T follicular helper cell (primary cell): ENCODE data around the gene CAMTA1.
"Not testable (repeated sequence)": the region's sequence is repeated elsewhere in the genome, so short reads cannot be mapped to it uniquely, and the experiment has no call there.

ENCODE experiments used
- DNase-seq: peaks from one replicate; pipeline ENCODE4 v3.0.0-alpha.2; 2020; ENCODE audit warnings: low read depth

Gene CAMTA1

DNA sequence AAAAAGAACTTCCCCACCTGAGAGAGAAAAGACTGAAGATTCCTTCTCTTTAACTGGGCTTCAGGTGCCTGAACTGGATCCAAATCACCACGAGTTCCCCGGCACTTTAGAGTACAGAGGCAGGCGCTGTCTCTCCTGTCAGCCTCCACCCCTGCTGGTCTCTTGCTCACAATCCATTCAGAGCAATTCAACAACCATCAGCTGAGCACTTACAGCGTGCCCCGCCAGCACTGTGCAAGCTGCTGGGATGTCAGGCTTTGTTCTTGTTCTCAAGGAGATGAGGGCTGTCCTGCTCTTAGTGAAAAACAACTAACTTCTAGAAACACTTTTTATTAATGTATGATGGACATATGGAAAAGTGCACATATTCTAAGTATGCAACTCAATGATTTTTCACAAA lies 917.1 kb downstream of the CAMTA1 start:
- no peak for DNase-seq

DNA sequence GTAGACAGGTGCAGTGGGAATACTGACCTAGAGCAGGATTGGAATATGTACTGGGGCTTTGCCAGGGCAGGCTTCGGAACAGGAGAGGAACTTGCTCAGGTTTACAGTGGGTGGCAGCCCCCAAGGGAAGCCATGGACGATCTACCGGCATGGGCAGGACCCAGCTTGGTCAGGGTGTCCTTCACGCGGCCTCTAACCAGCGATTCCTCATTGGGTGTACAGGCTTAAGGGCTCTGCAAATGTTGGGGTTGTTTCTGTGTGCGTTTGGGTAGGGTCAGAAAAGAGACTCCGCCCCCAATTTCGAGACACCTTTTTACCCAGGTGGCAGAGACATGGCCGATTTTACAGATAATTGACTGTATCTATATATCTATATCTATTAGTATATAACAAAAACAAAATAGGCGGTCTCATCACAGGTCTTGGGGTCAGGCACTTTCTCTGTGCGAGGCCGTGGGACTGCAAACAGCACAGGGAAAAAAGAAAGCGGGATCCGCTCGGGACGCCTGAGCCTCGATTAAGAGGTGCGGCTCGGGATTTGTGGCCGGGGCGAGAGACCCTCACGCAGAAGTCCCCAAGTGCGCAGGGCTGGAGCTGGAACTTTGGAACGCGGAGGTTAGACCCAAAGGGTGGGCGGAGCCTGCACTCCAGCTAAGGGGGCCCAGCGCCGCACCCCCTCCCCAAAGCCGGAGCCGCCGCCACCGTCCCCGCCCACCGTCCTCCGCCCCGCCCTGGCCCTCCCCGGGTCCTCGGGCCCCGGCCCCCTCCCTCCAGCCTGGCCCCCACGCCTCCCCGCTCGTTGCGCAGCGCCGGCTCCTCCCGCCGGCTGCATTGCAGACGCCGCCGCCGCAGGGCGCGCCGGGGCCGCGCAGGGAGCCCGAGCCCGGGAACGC lies 918.3 kb downstream of the CAMTA1 start:
- DNase-seq = peak; percentile 6

DNA sequence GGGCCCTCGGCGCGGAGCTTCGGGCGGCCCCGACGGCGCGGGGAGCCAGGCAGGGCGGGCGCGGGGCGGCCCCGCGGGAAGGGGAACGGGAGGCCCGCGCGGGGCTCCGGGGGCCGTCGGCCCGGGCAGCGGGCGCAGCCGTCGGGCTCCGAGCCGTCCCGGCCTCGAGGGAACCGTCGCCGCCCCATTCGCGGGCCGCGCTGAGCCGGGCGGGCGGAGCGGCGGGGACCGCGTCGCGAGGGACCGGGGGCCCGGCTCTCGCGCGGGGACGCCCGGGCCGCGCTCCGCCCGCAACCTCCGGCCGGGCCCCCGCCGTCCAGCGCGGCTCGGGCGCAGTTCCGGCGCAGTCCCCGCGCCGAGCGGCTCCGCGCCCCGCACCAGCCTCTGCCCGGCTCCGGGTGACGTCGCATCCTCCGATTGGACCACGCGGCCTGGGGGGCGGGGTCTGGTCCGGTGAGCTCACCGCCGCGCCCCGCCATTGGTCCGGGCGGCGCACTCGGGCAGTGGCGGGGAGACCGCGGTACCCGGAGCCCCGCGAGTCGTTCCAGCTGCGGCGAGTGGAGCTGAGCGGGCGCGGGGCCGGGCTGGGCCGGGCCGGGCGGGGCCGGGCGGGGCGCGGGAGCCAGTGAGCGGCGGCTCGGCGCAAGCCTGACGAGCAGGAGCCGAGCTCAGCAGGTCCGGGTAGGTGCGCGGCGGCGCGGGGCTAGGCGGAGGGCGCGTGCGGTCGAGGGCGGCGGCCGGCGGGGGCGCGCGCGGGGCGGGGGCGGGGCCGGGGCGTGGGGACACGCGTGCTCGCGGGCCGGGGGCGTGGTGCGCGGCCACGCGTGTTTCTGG lies 919.2 kb downstream of the CAMTA1 start:
- peak; percentile 87 for DNase-seq

DNA sequence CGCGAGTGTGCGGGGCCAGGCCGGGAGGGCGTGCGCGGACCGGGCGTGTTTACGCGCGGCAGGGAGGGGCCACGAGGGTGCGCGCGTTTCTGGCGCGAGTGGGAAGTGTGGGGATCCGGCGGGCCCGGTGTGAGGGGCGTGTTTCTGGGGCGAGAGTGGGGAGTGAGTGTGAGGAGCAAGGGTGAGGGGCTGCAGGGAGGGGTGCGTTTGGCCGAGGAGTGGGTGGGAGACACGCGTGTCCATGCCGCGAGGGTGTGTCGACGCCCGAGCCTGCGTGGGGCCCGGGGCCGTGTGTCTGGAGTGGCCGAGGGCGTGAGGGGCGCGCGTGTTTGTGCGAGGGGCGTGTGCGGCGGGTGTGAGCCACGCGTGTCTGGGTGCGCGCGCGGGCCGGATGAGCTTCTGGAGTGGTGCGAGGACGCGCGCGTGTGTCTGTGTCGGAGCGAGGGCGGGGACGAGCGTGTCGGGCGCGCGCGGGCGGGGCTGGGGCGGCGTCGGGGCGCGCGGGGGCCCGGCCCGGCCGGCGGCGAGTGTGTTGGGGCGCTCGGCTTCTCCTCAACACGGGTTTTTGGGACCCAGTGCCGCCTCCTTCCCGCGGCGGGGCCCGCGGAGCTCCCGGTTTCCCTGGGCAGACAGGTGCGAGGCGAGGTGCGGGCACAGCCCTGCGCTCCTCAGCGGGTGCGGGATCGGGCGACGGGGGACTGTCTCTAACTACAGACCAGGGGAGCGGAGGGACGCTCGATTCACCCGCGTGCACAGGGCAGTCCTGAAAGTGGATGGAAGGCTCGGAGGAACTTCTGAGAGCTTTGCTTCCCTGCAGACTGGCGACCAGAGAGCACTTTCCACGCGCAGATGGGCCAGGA lies 920.0 kb downstream of the CAMTA1 start:
- DNase-seq = peak; percentile 16

DNA sequence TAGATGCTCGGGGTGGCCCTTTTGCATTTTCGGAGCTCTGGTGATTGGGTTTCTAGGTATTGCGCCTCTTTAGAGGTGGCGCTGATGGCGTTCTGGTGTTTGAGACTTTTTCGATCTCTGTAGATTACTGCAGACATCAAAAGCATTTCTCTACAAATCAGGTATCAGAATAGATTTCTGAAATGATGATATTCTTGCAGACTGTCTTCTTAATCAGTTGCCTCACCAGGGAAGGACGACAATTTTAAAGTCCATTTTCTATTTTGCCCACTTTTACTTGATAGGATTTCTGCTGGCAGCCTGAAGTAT lies 920.6 kb downstream of the CAMTA1 start:
- DNase-seq = no peak

DNA sequence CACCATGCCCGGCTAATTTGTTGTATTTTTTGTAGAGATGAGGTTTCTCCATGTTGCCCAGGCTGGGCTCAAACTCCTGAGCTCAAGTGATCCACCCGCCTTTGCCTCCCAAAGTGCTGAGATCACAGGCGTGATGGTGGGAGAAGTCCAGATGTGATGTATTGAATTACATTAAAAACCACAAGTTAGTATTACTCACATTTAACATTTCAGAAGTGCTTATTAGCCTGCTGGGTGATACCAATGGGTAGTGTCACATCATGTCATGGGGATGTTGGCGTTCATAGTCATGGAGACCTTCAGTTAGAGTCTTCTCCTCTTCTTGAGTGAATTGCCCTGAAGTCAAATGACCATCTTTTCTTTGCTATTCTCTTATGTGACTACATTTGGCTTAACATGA lies 922.3 kb downstream of the CAMTA1 start:
- no peak for DNase-seq

DNA sequence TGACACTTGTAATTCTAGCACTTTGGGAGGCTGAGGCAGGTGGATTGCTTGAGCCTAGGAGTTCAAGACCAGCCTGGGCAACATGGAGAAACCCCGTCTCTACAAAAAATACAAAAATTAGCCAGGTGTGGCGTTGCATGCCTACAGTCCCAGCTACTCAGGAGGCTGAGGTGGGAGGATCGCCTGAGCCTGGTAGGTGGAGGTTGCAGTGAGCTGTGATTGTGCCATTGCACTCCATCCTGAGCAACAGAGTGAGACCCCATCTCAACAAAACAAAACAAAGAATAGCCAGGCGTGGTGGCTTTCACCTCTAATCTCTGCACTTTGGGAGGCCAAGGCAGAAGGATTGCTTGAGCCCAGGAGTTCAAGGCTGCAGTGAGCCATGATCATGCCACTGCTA lies 922.8 kb downstream of the CAMTA1 start:
- not testable (repeated sequence) for DNase-seq

DNA sequence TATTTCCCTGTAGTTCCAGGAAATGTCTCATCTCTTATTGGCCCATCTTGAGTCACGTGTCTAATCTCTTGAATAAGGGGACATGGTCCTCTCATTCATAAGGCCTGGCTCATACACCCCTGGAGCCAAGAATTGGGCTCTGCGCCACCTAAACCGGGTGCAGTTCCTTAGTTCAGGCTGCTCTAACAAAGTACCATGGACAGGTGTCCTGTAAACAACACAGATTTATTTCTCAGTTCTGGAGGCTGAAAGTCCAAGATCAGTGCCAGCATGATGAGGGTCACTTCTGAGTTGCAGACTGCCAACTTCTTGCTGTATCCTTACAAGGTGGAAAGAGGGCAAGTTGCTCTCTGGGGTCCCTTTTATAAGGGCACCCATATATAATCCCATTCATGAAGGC lies 925.6 kb downstream of the CAMTA1 start:
- DNase-seq = no peak

DNA sequence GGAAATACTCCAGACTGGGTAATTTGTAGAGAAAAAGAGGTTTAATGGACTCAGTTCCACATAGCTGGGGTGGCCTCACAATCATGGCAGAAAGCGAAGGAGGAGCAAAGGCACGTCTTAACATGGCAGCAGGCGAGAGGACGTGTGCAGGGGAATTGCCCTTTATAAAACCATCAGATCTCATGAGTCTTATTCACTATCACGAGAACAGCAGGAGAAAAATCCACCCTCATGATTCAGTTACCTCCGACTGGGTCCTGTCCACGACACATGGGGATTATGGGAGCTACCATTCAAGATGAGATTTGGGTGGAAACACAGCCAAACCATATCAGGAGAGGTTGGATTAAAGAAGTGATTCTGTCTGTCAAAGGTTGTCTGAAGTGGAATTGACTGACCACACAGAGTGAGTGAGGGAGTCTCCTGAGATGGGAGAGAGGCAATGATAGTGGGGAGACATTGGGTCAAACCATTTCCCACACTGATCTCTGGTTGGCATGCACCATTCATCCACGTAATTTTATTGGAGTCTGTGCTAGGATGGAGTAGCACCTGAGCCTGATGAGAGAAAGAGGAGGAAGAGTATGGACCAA lies 927.6 kb downstream of the CAMTA1 start:
- no peak for DNase-seq

DNA sequence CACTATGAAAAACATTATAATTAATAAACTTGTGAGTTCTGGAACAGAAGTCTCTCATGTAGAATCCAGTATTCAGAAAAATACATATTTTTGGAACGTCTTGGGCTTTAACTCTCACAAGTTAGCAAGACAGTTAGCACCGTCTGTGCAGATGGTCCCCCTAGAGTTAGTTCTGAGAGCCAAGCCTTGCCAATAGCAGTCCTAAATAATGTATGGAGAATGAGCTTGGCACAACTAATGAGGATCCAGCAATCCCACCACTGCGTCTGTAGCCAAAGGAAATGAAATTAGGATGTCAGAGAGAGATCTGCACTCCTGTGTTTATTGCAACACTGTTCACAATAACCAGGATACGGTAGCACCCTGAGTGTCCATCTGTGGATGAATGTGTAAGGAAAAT lies 931.3 kb downstream of the CAMTA1 start:
- DNase-seq = no peak

DNA sequence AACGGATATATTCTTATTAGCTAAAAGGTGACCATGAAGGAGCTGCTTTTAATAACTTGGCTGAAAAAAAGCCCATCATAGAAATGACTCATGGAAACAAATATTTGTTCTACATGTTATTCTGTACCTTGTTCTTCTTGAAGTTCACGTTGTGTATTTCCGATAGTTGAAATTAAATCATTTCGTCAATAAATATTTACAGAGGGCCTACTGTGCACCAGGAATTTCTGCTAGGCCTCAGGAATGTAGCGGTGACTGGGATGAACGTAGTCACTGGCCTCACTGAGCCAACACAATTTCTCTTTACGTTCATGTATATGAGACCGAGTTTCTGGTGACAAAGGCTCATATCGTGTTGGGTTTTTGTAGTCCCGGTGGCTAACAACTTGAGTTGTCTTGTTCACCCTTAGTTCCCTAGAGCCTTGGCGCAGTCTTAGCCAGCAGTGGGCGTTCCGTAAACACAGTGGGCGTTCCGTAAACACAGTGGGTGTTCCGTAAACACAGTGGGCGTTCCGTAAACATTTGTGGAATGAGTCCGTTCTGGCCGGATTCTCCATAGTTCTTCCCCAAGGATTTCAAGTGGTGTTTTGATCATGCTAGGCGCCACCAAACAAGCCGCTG lies 932.6 kb downstream of the CAMTA1 start:
- DNase-seq = no peak

DNA sequence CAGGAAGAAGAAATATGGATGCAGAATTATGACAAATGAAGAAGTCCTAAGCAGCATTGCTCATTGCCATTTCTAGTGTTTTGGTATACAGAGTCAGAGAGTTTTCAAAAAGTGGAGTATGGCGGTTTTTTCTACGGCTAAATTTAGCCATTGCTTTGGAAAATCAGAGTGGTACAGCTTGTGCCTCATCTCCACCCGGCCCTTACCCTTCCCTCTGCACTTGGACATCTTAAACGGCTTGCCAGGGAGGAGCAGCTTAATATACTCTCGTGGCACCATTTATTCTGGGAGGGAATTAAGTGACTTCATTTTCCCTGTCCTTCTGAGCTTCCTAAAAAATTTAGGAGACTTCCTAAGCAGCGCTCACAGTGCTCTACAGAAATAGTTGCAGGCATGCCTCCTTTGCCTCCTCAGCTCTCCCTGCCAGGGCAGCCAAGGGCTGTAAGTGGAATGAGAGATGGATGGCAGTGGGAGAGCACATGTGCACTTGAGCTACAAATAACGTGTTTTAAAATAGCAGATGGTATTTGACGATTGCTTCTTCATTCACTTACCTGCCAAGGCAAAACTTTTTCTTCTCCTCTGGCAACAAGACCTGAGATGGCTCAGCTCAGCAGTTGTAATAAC lies 934.3 kb downstream of the CAMTA1 start:
- DNase-seq = no peak

DNA sequence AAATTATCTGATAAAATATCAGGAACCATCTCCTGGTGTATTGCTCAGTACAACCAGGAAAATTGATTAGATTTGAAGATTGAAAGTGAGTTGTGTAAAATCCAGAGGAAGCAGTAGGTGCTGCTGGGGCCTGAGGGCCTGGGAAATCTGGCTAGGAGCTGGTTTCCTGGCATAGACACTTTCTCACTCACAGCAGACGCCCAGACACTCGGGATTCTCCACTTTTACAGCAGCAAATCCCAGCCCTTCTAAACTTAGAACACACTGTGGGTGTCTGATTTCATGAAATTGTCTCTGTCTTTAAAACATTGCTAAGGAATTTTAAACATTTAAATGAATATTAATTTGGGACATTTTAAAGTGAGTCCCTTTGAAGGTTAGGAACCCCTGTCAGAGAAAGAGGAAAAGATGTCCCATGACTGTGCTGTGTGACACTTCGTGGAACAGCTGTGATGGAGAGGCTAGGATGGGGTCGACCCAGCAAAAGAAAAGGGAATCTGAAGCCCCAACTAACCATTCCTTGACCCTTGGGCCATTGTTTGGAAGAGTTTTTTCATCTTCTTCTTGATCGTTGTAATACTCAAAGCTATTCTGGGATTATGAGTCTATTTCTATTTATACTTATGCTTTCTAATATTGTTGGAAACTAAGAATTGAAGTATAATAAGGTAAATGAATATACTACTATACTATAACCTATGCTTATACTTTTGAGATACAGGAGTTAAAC lies 936.9 kb downstream of the CAMTA1 start:
- DNase-seq = no peak

DNA sequence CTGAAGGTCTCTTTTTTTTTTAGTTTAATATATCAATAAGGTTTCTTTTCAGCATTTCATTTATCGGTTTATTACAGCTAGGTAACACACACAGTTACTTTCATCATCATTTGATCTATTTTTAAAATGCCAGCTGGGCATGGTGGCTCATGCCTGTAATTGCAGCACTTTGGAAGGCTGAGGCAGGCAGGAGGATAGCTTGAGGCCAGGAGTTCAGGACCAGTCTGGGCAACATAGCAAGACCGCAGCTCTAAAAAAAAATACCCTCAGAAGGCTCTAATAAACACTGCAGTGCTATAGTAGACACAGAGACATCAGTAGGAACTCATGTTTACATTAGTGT lies 937.4 kb downstream of the CAMTA1 start:
- DNase-seq = no peak

DNA sequence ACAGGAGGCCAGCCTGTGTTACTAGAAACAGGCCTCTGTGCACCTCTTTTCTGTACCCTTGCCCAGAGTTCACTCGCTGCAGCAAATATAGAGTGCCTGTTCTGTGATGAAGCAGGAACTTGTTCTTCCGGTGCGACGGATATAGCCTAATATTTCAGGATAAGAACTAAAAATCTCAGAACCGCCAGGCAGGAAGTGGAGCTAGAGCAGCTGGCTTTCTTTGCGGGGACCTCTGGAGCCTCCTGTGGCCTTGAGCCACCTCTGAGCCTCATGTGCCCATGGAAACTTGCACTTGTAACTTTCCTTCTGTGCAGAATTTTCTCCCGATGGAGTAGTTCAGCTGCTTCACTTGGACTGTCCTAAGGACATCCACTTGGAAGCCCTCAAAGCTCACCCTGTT lies 941.4 kb downstream of the CAMTA1 start:
- no peak for DNase-seq

DNA sequence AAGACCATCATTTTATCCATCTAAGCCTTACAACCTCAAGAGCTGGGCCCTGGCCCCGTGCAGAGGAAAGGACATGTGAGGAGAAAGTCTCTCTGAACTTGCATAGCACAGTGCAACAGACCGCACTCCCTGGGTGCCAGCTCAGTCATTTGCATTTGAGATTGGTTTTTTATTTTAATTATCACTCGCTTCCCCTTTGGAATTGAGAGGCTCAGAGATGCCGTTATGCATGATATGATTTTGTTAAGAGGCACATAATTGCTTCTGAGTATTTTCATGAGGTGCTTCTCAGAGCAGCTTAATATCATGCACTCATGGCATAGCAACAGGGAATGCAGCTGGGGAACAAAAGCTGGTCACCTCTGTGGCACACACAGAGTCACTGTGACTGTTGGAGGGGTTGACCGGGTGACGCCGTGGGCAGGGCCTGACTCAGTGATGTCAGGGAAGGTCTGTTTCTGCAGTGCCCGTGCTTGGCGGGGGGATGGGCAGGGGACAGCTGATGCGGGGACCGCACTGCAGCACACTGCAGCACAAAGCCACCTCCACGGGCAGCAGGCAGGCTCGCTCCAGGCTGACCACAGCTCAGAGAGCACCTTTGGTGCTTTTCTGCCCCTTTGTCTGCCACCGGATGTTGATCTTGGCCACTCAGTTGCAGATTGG lies 942.7 kb downstream of the CAMTA1 start:
- no peak for DNase-seq

DNA sequence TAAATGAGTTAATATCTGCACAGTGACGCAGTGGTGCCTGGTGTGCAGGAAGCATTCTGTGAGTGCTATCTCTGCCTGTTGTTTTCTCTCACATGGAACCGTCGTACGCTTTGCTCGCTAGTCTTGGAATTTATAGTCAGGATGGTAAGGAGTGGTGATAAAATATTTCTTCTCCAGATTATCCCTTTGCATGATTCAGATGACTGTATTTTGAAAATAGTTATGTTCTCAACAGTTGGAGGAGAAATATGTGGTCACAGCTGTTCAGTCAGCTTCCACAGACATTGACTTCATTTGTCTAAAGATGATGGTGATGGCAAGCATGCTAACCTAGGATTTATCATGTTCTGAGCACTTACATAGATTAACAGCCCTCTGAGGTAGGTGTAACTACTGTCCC lies 944.5 kb downstream of the CAMTA1 start:
- no peak for DNase-seq

DNA sequence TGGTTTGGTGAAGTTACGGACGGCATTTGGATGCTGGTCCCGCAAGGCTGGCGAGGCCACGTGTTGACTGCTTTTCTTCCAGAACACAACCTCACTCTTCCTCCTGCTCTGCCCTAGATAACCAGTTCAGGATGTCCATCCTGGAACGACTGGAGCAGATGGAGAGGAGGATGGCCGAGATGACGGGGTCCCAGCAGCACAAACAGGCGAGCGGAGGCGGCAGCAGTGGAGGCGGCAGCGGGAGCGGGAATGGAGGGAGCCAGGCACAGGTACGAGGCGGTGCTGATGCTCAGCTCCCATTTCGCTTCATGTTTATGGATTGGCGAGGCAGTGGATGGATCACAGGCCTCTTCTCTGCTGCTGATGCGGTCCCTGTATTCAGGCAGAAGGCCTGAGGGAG lies 947.1 kb downstream of the CAMTA1 start:
- no peak for DNase-seq

DNA sequence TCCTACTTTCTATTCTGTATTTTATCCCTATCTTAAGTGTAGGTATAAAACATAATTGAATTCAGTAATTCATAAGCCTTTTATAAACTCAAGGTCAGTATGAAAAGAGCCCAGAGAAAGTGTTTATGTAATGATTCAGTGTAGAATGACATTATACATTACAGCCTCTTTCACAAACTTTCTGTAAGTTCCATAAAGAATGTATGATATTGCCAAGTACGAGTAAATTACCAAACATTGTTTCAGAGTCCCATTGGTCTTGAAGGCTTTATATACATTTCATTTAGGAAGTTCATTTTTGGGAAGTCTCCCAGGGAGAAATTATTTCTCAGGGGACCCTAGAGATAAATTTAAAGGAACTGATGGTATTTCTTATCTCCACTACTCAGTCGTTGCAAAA lies 948.0 kb downstream of the CAMTA1 start:
- no peak for DNase-seq

DNA sequence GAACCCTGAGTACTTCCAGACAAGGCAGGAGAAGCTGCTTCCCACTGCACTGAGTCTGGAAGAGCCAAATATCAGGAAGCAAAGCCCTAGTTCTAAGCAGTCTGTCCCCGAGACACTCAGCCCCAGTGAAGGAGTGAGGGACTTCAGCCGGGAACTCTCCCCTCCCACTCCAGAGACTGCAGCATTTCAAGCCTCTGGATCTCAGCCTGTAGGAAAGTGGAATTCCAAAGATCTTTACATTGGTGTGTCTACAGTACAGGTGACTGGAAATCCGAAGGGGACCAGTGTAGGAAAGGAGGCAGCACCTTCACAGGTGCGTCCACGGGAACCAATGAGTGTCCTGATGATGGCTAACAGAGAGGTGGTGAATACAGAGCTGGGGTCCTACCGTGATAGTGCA lies 952.8 kb downstream of the CAMTA1 start:
- DNase-seq = no peak
